LNCAP (cell line): ENCODE data around the gene SYNGR4.

Source experiments
- CTCF ChIP-seq: fragments of 450-650 bp; IDR thresholded peaks from 2 replicates; pipeline ENCODE4 v1.5.1; 2017; ENCODE audit warnings: mild to moderate bottlenecking

Gene SYNGR4

GRCh38 chr19:48346191-48346590 lies 18.0 kb upstream of the SYNGR4 start:
- TF ChIP-seq CTCF: no peak

GRCh38 chr19:48348045-48348444 lies 16.1 kb upstream of the SYNGR4 start:
- TF ChIP-seq CTCF: no peak

GRCh38 chr19:48348737-48349136 lies 15.4 kb upstream of the SYNGR4 start:
- TF ChIP-seq CTCF: no peak

DNA sequence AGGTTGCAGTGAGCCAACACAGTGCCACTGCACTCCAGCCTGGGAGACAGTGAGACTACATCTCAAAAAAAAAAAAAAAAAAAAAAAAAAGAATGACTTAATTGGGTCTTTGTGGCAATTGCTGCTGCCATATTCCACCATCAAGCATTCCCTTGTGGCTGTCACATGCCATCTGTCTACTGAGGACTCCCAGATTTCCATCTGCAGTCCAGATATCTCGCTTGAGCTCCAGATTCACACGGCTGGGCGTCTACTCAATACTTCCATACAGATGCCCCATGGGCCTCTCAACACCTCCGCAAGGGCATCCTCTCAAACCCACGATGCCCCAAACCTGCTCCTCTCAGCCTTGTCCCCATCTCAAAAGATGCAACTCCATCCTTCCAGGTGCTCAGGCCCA lies 13.3 kb upstream of the SYNGR4 start:
- TF ChIP-seq CTCF: no peak

- peak; percentile 51 for TF ChIP-seq CTCF
Observed at GRCh38 chr19:48351341-48351752, 12.8 kb upstream of the SYNGR4 start.

GRCh38 chr19:48353677-48354076 lies 10.5 kb upstream of the SYNGR4 start:
- no peak for TF ChIP-seq CTCF

GRCh38 chr19:48354332-48354992 lies 9.7 kb upstream of the SYNGR4 start:
- TF ChIP-seq CTCF: no peak
